HL-60 (cell line): ENCODE measurements around the gene LUC7L.

ENCODE experiments used
- DNase-seq, 2 experiments: peaks; one replicate each; pipeline ENCODE4 v3.0.0-alpha.2; 2010 to 2020; ENCODE audit warnings: low read depth in 1 of 2, low spot score in 1 of 2
- H3K27ac ChIP-seq: fragments of 250-450 bp; sonication (Bioruptor Pico); replicated peaks from 2 replicates; pipeline ENCODE4 v1.5.1; 2020; ENCODE audit warnings: mild to moderate bottlenecking, moderate library complexity
- H3K27me3 ChIP-seq: fragments of 250-450 bp; sonication (Bioruptor Pico); 2 replicates; pipeline ENCODE4 v1.5.1; 2021; ENCODE audit warnings: mild to moderate bottlenecking, moderate library complexity; ENCODE audit not compliant: insufficient read depth, poor library complexity, severe bottlenecking
- H3K4me3 ChIP-seq: replicated peaks from 2 replicates; pipeline ENCODE4 v1.5.1; 2011; ENCODE audit warnings: mild to moderate bottlenecking, control low read depth, low read length; ENCODE audit not compliant: insufficient read depth
- CTCF ChIP-seq: IDR thresholded peaks from one replicate; pipeline ENCODE4 v1.5.1; 2011; ENCODE audit warnings: low read length, control low read depth, inconsistent platforms; ENCODE audit not compliant: insufficient read depth
- GABPA ChIP-seq: IDR thresholded peaks from 2 replicates; pipeline ENCODE4 v1.6.1; 2012; ENCODE audit warnings: low read depth
- POLR2AphosphoS5 ChIP-seq: IDR thresholded peaks from 2 replicates; pipeline ENCODE4 v1.6.1; 2012; ENCODE audit warnings: low read depth
- REST ChIP-seq: IDR thresholded peaks from 2 replicates; pipeline ENCODE4 v1.6.1; 2012; ENCODE audit warnings: low read depth; ENCODE audit not compliant: insufficient replicate concordance
- SPI1 ChIP-seq: IDR thresholded peaks from 2 replicates; pipeline ENCODE4 v1.6.1; 2012; ENCODE audit warnings: low read depth, mild to moderate bottlenecking, borderline replicate concordance

Gene LUC7L

GRCh38 chr16:188674-189073 is 40.6 kb downstream of the LUC7L start:
- Histone ChIP-seq H3K27ac (no peak overlapping the region), H3K4me3 (no peak overlapping the region), H3K27me3 (no peaks in the 10 kb centered on the region)
- TF ChIP-seq SPI1 (no peak), POLR2AphosphoS5 (no peak), CTCF (no peak), REST (no peak), GABPA (no peak)
- DNase-seq = no peak

GRCh38 chr16:187330-187729 is 41.9 kb downstream of the LUC7L start:
- Histone ChIP-seq H3K27ac (no peak overlapping the region), H3K27me3 (no peaks in the 10 kb centered on the region), H3K4me3 (no peak overlapping the region)
- TF ChIP-seq POLR2AphosphoS5 (no peak), SPI1 (no peak)
- DNase-seq = no peak

GRCh38 chr16:185691-186090 is 43.6 kb downstream of the LUC7L start:
- Histone ChIP-seq H3K4me3 (no peak overlapping the region), H3K27ac (no peak overlapping the region), H3K27me3 (peaks cover 3% of the 10 kb centered on the region)
- no peak for DNase-seq
- TF ChIP-seq CTCF (no peak), SPI1 (no peak)

GRCh38 chr16:185213-185612 is 44.0 kb downstream of the LUC7L start:
- Histone ChIP-seq H3K27ac (no peak overlapping the region), H3K27me3 (peaks cover 6% of the 10 kb centered on the region), H3K4me3 (no peak overlapping the region)
- DNase-seq = no peak
- TF ChIP-seq POLR2AphosphoS5 (no peak), SPI1 (no peak), CTCF (no peak), REST (no peak), GABPA (no peak)
